K562 (cell line): ENCODE data around the gene SMAD1. TPM values are rescaled to one million over a fixed set of nuclear protein-coding genes. Genes with fewer than 3 reads are reported as not detected.

Source experiments
- ATAC-seq: fragments of 200-7000 bp; cut with Tn5 transposase; 3 replicates; pipeline ENCODE4 v1.9.1; 2020; ENCODE audit warnings: moderate library complexity
- BruUV-seq: library from RNA; stranded (reverse); fragments of 400-500 nt; replicated peaks from 2 replicates; lab custom pipeline; 2021; lab: Mats Ljungman, UMichigan
- CTCF ChIA-PET: fragments of 300-600 bp; formaldehyde crosslinking; extraction: SDS; loops from one replicate; lab custom pipeline; 2021; ENCODE audit warnings: low intra/inter-chr PET ratio; lab: Yijun Ruan, JAX
- POLR2A ChIA-PET: fragments of 300-600, 350-650 bp; sonication (Branson Sonifier 250); formaldehyde crosslinking; extraction: SDS; loops from one replicate; lab custom pipeline; 2021; ENCODE audit warnings: antibody characterized with exemption, inconsistent platforms; lab: Yijun Ruan, JAX
- DNase-seq, 4 experiments: peaks; one replicate each; pipeline versions ENCODE4 v3.0.0 to v3.0.0-alpha.2; 2011 to 2018; ENCODE audit warnings: low spot score in 3 of 4, mixed read lengths in 3 of 4; ENCODE audit errors: extremely low read depth in 1 of 4
- FAIRE-seq: peaks from 2 replicates; lab custom pipeline; 2011; peaks lifted over from hg19 to GRCh38; lab: Jason Lieb, UNC
- H2AFZ ChIP-seq: 2 replicates; pipeline ENCODE4 v1.6.0; 2011; ENCODE audit warnings: low read depth, low read length, control low read depth, inconsistent platforms
- H3K27ac ChIP-seq: fragments of 200-600 bp; 3 replicates; pipeline ENCODE4 v1.8.0; 2011; ENCODE audit warnings: low read depth, mild to moderate bottlenecking, control low read depth, inconsistent platforms, low read length, moderate library complexity, mixed read lengths; ENCODE audit errors: extremely low read depth
- H3K27me3 ChIP-seq, 2 experiments: fragments of 300-600 bp in 1 of 2; 2 replicates in 1 of 2; 3 replicates in 1 of 2; pipeline versions ENCODE4 v1.6.0 to v1.8.0; 2011; ENCODE audit warnings: inconsistent platforms in 2 of 2, low read length in 2 of 2, mild to moderate bottlenecking in 1 of 2, mixed read lengths in 1 of 2, moderate library complexity in 1 of 2; ENCODE audit not compliant: control insufficient read depth in 2 of 2, insufficient read depth in 2 of 2
- H3K36me3 ChIP-seq: fragments of 300-600 bp; 3 replicates; pipeline ENCODE4 v1.8.0; 2011; ENCODE audit warnings: mild to moderate bottlenecking, low read length, inconsistent platforms; ENCODE audit not compliant: control insufficient read depth, insufficient read depth
- H3K4me1 ChIP-seq, 2 experiments: fragments of 200-600 bp in 1 of 2; replicated peaks in 1 of 2; 2 replicates in 1 of 2; 3 replicates in 1 of 2; pipeline versions ENCODE4 v1.5.1 to v1.8.0; 2011; ENCODE audit warnings: inconsistent platforms in 2 of 2, low read length in 2 of 2, mild to moderate bottlenecking in 1 of 2, mixed read lengths in 1 of 2, moderate library complexity in 1 of 2; ENCODE audit not compliant: control insufficient read depth in 2 of 2, insufficient read depth in 2 of 2
- H3K4me2 ChIP-seq: 2 replicates; pipeline ENCODE4 v1.6.1; 2011; ENCODE audit warnings: low read length, control low read depth, inconsistent platforms, mixed read lengths; ENCODE audit not compliant: insufficient read depth
- H3K4me3 ChIP-seq: fragments of 200-600 bp; sonication (generic), shearing (Covaris generic); 2 replicates; pipeline ENCODE4 v1.5.1; 2016; ENCODE audit warnings: control low read depth, inconsistent platforms
- H3K79me2 ChIP-seq: fragments of 200-600 bp; 3 replicates; pipeline ENCODE4 v1.8.0; 2011; ENCODE audit warnings: low read length, inconsistent platforms; ENCODE audit not compliant: control insufficient read depth, insufficient read depth
- H3K9ac ChIP-seq, 2 experiments: 2 replicates each; pipeline versions ENCODE4 v1.6.0 to v1.6.1; 2011; ENCODE audit warnings: low read depth in 2 of 2, low read length in 2 of 2, control low read depth in 1 of 2, inconsistent platforms in 1 of 2, mild to moderate bottlenecking in 1 of 2, mixed read lengths in 1 of 2; ENCODE audit not compliant: insufficient read depth in 1 of 2
- H3K9me1 ChIP-seq: one replicate; pipeline ENCODE4 v1.6.0; 2011; ENCODE audit warnings: inconsistent platforms, mild to moderate bottlenecking, low read length, moderate library complexity; ENCODE audit not compliant: control insufficient read depth, insufficient read depth
- H3K9me3 ChIP-seq: replicated peaks from 2 replicates; pipeline ENCODE4 v1.5.1; 2011; ENCODE audit warnings: low read depth, low read length, inconsistent platforms; ENCODE audit not compliant: control insufficient read depth, insufficient read depth
- H4K20me1 ChIP-seq: replicated peaks from 2 replicates; pipeline ENCODE4 v1.6.1; 2011; ENCODE audit warnings: low read length, inconsistent platforms, mixed read lengths; ENCODE audit not compliant: control insufficient read depth, insufficient read depth
- RREB1 ChIP-seq: fragments of 250-450 bp; sonication (Bioruptor Pico); IDR thresholded peaks from 2 replicates; pipeline ENCODE4 v1.4.0; 2020
- in situ Hi-C: fragments of 300-500 bp; cut with MboI; formaldehyde crosslinking; loops from 4 replicates; pipeline ENCODE4 v1.15.0; 2018; ENCODE audit warnings: inconsistent platforms, mixed read lengths
- intact Hi-C: fragments of 100-400 bp; cut with micrococcal nuclease; formaldehyde crosslinking; loops from 2 replicates; pipeline ENCODE4 v1.14.2; 2022
- polyA plus RNA-seq, 8 experiments: library from polyadenylated mRNA; depleted of rRNA in 4 of 8; stranded (reverse) in 5 of 8; unstranded in 3 of 8; fragments of >200 nt; fragmentation: Nextera tagmentation in 2 of 8; fragmentation: Illumina TruSeq in 1 of 8; extraction: Ambion mirVana in 2 of 8; extraction: Trizol in 1 of 8; gene quantifications; 2 replicates each; pipeline versions ENCODE4 v1.2.1 to v1.2.3, GENCODE V29; 2011 to 2014; ENCODE audit warnings: inconsistent platforms in 1 of 8, missing spikeins in 1 of 8
- total RNA-seq, 7 experiments: library from RNA; depleted of rRNA in 6 of 7; stranded (reverse); fragments of >200 nt in 6 of 7; fragmentation: Illumina TruSeq in 2 of 7; extraction: Trizol in 2 of 7; gene quantifications; 2 replicates each; pipeline versions ENCODE4 v1.2.1 to v1.2.3, GENCODE V29; 2011 to 2021; ENCODE audit warnings: low replicate concordance in 1 of 7
- TF ChIP-seq, protein P1 (sequence below): fragments of 450-650 bp; IDR thresholded peaks from 2 replicates; pipeline ENCODE4 v1.6.1; 2018; ENCODE audit warnings: mild to moderate bottlenecking, low read depth; ENCODE audit not compliant: partially characterized antibody

SMAD1 gene
- total and polyA plus RNA-seq, 9 of the 15 experiments (the other 6 are each of a cell fraction or from before 2014, with no cell fraction given) = 0.05 to 0.54 (median 0.21) TPM; not detected in 3

- Histone ChIP-seq H3K4me2 (no peak overlapping the region), H3K9ac (no peak overlapping the region), H3K36me3 (no peaks in the 10 kb centered on the region), H3K79me2 (no peaks in the 10 kb centered on the region), H3K9me1 (no peaks in the 10 kb centered on the region), H3K27ac (no peak overlapping the region)
- CTCF ChIA-PET = no interaction called here
- FAIRE-seq = no peak
- DNase-seq = no peak
- BruUV-seq = no TSS peak
- TF ChIP-seq RREB1 (CRISPR knock-in tag) = no peak
- TF ChIP-seq, protein P1, sequence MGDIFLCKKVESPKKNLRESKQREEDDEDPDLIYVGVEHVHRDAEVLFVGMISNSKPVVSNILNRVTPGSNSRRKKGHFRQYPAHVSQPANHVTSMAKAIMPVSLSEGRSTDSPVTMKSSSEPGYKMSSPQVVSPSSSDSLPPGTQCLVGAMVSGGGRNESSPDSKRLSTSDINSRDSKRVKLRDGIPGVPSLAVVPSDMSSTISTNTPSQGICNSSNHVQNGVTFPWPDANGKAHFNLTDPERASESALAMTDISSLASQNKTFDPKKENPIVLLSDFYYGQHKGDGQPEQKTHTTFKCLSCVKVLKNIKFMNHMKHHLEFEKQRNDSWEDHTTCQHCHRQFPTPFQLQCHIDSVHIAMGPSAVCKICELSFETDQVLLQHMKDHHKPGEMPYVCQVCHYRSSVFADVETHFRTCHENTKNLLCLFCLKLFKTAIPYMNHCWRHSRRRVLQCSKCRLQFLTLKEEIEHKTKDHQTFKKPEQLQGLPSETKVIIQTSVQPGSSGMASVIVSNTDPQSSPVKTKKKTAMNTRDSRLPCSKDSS = peak; percentile 57
- TF ChIP-seq, all 486 proteins: peak for 1
- H3K27me3 ChIP-seq = no peaks in the 10 kb centered on the region
- no peak overlapping the region for H3K4me3 ChIP-seq
- no peaks in the 10 kb centered on the region for H4K20me1 ChIP-seq
- in situ Hi-C loops (no loop called here), intact Hi-C loops (no loop called here)
- no peak overlapping the region for H2AFZ ChIP-seq
- H3K4me1 ChIP-seq = no peaks in the 10 kb centered on the region
- POLR2A ChIA-PET = no interaction called here
- no peaks in the 10 kb centered on the region; the same call in 1 of the 2 replicates for H3K9me3 ChIP-seq
- ATAC-seq = no peak
Observed at GRCh38 chr4:145605941-145606340, 124.3 kb downstream of the SMAD1 start.

Other genes starting within 250 kb of the SMAD1 start
- gene MMAA, start 137.5 kb downstream of the SMAD1 start, total RNA-seq (2014; rRNA removed) = 0.86 and 1.4 TPM in 2 replicates
- gene MMAA, start 137.5 kb downstream of the SMAD1 start, total RNA-seq (2014; rRNA removed; fragmentation: Illumina TruSeq; extraction: Trizol) = 1.1 and 1.4 TPM in 2 replicates
- gene MMAA, start 137.5 kb downstream of the SMAD1 start, total RNA-seq (2015; rRNA removed; fragmentation: Illumina TruSeq; extraction: Trizol) = 0.68 and 1.0 TPM in 2 replicates
- 0.86 and 1.3 TPM in 2 replicates for gene MMAA, start 137.5 kb downstream of the SMAD1 start, total RNA-seq (2021)
- gene MMAA, start 137.5 kb downstream of the SMAD1 start, polyA plus RNA-seq (2011; rRNA removed) = 1.4 and 2.3 TPM in 2 replicates
- gene MMAA, start 137.5 kb downstream of the SMAD1 start, polyA plus RNA-seq (2014; fragmentation: Illumina TruSeq; extraction: Trizol) = 0.87 and 1.4 TPM in 2 replicates
- 1 to 10 TPM in 1 of 2 experiments, under 1 TPM in 1; 0.96 to 1.5 TPM for gene MMAA, start 137.5 kb downstream of the SMAD1 start, polyA plus RNA-seq (2014; fragmentation: Nextera tagmentation; extraction: Ambion mirVana)
- gene MMAA, start 137.5 kb downstream of the SMAD1 start, polyA plus RNA-seq (2014; rRNA removed) = 1.6 and 1.9 TPM in 2 replicates
- not detected in 2 replicates for gene C4orf51, start 198.3 kb downstream of the SMAD1 start, total RNA-seq (2014; rRNA removed)
- gene C4orf51, start 198.3 kb downstream of the SMAD1 start, total RNA-seq (2014; rRNA removed; fragmentation: Illumina TruSeq; extraction: Trizol) = not detected in 2 replicates
- not detected in 2 replicates for gene C4orf51, start 198.3 kb downstream of the SMAD1 start, total RNA-seq (2015; rRNA removed; fragmentation: Illumina TruSeq; extraction: Trizol)
- gene C4orf51, start 198.3 kb downstream of the SMAD1 start, total RNA-seq (2021) = not detected in 2 replicates
- gene C4orf51, start 198.3 kb downstream of the SMAD1 start, polyA plus RNA-seq (2011; rRNA removed) = not detected in 2 replicates
- not detected in 2 replicates for gene C4orf51, start 198.3 kb downstream of the SMAD1 start, polyA plus RNA-seq (2014; fragmentation: Illumina TruSeq; extraction: Trizol)
- gene C4orf51, start 198.3 kb downstream of the SMAD1 start, polyA plus RNA-seq (2014; fragmentation: Nextera tagmentation; extraction: Ambion mirVana) = not detected
- not detected in 2 replicates for gene C4orf51, start 198.3 kb downstream of the SMAD1 start, polyA plus RNA-seq (2014; rRNA removed)